ENCODE data around the gene LSM10. TPM values are rescaled to one million over a fixed set of nuclear protein-coding genes. Genes with fewer than 3 reads are reported as not detected.

Gene LSM10
- total RNA-seq, 4 donors from 2014 or later, result 19.2 to 22.6 (median 21.4) TPM

GRCh38 chr1:36346741-36347370 lies 50.9 kb downstream of the LSM10 start:
- peaks cover 37% of the 10 kb centered on the region for H3K4me1 ChIP-seq
- TF ChIP-seq CTCF (IDR thresholded peaks at IDR 0.05) (no peak), EP300 (IDR thresholded peaks at IDR 0.05) (no peak), POLR2A (IDR thresholded peaks at IDR 0.05) (no peak), POLR2AphosphoS5 (IDR thresholded peaks at IDR 0.05) (no peak)
- H3K4me3 ChIP-seq, result no peak overlapping the region
- no peaks in the 10 kb centered on the region for H3K9me3 ChIP-seq
- H3K27ac ChIP-seq, result no peak overlapping the region
- DNase-seq (ENCODE audit: low spot score in 2 of 2), result no peak
- H3K27me3 ChIP-seq, result no peaks in the 10 kb centered on the region
- H3K36me3 ChIP-seq, result peaks cover 49% of the 10 kb centered on the region
- 83% methylated on average over 4 of the region's 8 CpGs for WGBS

- H3K4me1 ChIP-seq, result peaks cover 22% of the 10 kb centered on the region
- H3K36me3 ChIP-seq, result peaks cover 64% of the 10 kb centered on the region
- H3K4me3 ChIP-seq, result no peak overlapping the region
- no peak overlapping the region for H3K27ac ChIP-seq
- 91% methylated on average over 4 of the region's 7 CpGs for WGBS
- no peaks in the 10 kb centered on the region for H3K9me3 ChIP-seq
- TF ChIP-seq POLR2AphosphoS5 (IDR thresholded peaks at IDR 0.05), result no peak
- TF ChIP-seq POLR2A (IDR thresholded peaks at IDR 0.05), result no peak
- TF ChIP-seq CTCF (IDR thresholded peaks at IDR 0.05), result no peak
- TF ChIP-seq EP300 (IDR thresholded peaks at IDR 0.05), result no peak
- DNase-seq (ENCODE audit: low spot score in 2 of 2), result no peak
- H3K27me3 ChIP-seq, result no peaks in the 10 kb centered on the region
Observed at GRCh38 chr1:36345353-36345752, 52.4 kb downstream of the LSM10 start.

GRCh38 chr1:36344395-36344680 lies 53.4 kb downstream of the LSM10 start:
- TF ChIP-seq CTCF (IDR thresholded peaks at IDR 0.05) (no peak), POLR2AphosphoS5 (IDR thresholded peaks at IDR 0.05) (no peak), EP300 (IDR thresholded peaks at IDR 0.05) (no peak), POLR2A (IDR thresholded peaks at IDR 0.05) (no peak)
- Histone ChIP-seq H3K4me3 (no peak overlapping the region), H3K4me1 (peaks cover 12% of the 10 kb centered on the region), H3K27ac (no peak overlapping the region), H3K9me3 (no peaks in the 10 kb centered on the region), H3K36me3 (peaks cover 72% of the 10 kb centered on the region), H3K27me3 (no peaks in the 10 kb centered on the region)
- WGBS, result 96% methylated on average over 4 of the region's 8 CpGs
- DNase-seq (ENCODE audit: low spot score in 2 of 2), result no peak

GRCh38 chr1:36343651-36344394 lies 53.9 kb downstream of the LSM10 start:
- Histone ChIP-seq H3K36me3 (peaks cover 72% of the 10 kb centered on the region), H3K27me3 (no peaks in the 10 kb centered on the region), H3K4me1 (peaks cover 11% of the 10 kb centered on the region), H3K9me3 (no peaks in the 10 kb centered on the region), H3K27ac (no peak overlapping the region), H3K4me3 (no peak overlapping the region)
- 94% methylated on average over 3 of the region's 24 CpGs for WGBS
- no peak for DNase-seq (ENCODE audit: low spot score in 2 of 2)
- TF ChIP-seq EP300 (IDR thresholded peaks at IDR 0.05) (no peak), POLR2A (IDR thresholded peaks at IDR 0.05) (no peak), CTCF (IDR thresholded peaks at IDR 0.05) (no peak), POLR2AphosphoS5 (IDR thresholded peaks at IDR 0.05) (no peak)

Other genes with a start within 250 kb of the LSM10 start
- gene TRAPPC3, start 248.4 kb downstream of the LSM10 start, total RNA-seq, result 100 to 1,000 TPM in 2 of 4 donors, 10 to 100 TPM in 2; 68.7 to 111 (median 97.5) TPM
- gene MAP7D1, start 241.7 kb downstream of the LSM10 start, total RNA-seq, result 100 to 1,000 TPM in 1 of 4 donors, 10 to 100 TPM in 3; 80.0 to 119 (median 94.6) TPM
- 10 to 100 TPM; 73.3 to 93.3 (median 78.2) TPM for gene THRAP3, start 173.5 kb downstream of the LSM10 start, total RNA-seq
- gene SH3D21, start 91.5 kb downstream of the LSM10 start, total RNA-seq, result 10 to 100 TPM in 3 of 4 donors, 1 to 10 TPM in 1; 6.0 to 26.6 (median 16.0) TPM
- gene EVA1B, start 74.3 kb downstream of the LSM10 start, total RNA-seq, result 10 to 100 TPM; 13.3 to 28.0 (median 19.2) TPM
- 10 to 100 TPM; 29.0 to 69.5 (median 51.8) TPM for gene STK40, start 12.0 kb downstream of the LSM10 start, total RNA-seq
- gene OSCP1, start 52.5 kb upstream of the LSM10 start, total RNA-seq, result 10 to 100 TPM in 2 of 4 donors, 1 to 10 TPM in 2; 3.8 to 15.4 (median 7.9) TPM
- gene MRPS15, start 66.5 kb upstream of the LSM10 start, total RNA-seq, result 10 to 100 TPM; 47.7 to 91.3 (median 73.6) TPM
- gene CSF3R, start 85.0 kb upstream of the LSM10 start, total RNA-seq, result 1 to 10 TPM in 3 of 4 donors, under 1 TPM in 1; 0.60 to 2.7 (median 2.1) TPM

Data from suprapubic skin (tissue), 4 donors.